GM19463 (cell line): ENCODE results near the gene ING4.

Source experiments
- ATAC-seq: cut with Tn5 transposase; IDR thresholded peaks from one replicate; pipeline ENCODE4 v1.9.1; 2021; ENCODE audit warnings: mild to moderate bottlenecking, moderate library complexity; ENCODE audit not compliant: unreplicated experiment

ING4 gene

DNA sequence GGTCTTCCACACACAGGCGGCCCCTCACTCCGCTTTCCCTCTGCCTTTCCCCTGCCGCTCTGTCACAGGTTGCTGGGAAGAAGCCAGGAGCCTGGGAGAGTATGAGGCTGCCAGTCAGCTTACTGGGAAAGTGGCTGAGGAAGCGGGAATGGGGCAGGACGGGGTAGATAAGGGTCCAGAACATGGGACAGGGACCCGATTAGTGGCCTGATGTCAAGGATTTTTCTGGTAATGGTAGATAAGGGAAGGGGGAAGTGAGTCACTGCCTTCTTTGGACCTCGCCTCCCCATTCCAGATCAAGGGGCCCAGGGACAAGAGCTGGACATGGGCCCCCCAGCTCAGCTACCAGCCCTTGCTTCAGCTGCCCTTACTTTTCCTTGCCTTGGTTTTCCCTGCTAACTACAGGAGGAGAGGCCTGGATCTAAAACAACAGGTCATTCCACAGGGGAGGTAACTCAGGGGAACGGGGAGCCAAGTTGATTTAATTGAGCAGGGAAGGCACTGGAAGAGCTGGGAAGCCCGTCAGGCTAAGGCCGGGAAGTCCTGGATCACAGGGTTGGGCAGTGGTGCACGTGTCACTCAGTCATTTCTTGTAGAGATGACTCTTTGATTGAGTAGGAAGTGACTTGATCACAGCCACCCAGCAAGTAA, 23.6 kb downstream of the ING4 start:
- no peak for ATAC-seq

DNA sequence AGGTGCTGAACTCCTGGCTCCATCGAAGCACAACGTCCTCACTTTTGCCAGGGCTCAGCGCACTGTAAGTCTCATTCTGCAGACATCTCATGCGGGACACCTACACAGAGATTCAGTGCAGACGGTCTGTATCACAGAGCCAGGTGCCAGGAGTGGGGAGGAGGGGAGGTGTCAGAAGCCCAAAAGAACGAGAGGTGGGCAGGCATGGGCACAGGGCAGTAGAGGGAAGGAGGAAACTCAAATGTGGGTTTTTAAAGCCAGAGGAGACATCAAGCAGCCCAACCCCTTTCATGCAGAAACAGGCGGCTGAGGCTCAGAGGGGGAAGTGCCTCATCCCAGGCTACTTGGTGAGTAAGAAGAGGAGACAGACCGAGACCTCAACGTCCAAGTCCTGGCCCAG, 24.6 kb downstream of the ING4 start:
- no peak for ATAC-seq

- ATAC-seq: peak; percentile 52
Observed at GRCh38 chr12:6635856-6636531, 26.9 kb downstream of the ING4 start, which contains the start of gene LPAR5. TSS of gene LPAR5 (minus strand) at chr12:6635959. CDS start at chr12:6621248, 14,711 bp downstream.

DNA sequence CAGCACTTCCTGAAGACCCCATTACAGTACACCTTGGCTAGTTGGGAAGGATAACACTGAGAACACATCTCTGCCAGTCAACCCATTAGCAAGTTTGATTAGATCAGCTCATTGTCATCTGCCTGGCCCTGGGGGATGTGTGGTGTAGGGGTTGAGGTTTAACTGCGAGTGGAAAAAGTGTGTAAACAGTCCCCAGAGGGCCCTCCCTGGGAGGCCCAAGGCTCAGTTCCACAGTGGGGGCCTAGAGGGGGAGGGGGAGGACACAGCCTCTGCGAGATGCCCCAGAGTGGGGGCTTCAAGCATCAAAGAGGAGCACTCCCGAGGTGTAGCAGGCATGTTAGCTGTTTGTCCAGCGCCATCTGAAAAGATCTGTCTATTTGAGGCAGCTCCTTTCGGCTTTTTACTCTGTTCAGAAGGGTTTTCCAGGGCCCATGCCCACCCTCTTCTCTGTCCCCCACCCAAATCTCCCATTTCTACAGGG, 27.5 kb downstream of the ING4 start:
- no peak for ATAC-seq

- ATAC-seq: peak; percentile 49
Observed at GRCh38 chr12:6632026-6632983, 30.6 kb downstream of the ING4 start.

DNA sequence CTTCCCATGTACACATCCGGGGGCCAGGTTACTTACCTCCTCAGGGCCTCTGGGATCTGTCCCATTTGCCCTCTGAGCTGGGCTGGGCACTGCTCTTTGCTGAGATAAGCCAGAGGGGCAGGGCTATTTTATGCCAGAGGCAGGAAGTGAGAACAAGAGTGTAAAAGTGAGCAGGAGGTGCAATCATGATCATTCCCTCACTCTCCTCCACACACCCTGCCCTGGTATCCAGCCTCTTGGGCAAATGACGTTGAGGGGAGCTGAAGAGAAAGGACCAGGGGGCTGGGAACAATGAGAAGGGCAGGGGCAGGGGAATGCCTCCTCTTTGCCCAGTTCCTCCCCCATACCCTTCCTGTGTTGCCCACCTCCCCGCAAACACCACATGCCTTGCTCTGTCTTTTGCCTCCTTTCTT, 31.4 kb downstream of the ING4 start:
- no peak for ATAC-seq

GRCh38 chr12:6630736-6631135, 32.2 kb downstream of the ING4 start:
- no peak for ATAC-seq

DNA sequence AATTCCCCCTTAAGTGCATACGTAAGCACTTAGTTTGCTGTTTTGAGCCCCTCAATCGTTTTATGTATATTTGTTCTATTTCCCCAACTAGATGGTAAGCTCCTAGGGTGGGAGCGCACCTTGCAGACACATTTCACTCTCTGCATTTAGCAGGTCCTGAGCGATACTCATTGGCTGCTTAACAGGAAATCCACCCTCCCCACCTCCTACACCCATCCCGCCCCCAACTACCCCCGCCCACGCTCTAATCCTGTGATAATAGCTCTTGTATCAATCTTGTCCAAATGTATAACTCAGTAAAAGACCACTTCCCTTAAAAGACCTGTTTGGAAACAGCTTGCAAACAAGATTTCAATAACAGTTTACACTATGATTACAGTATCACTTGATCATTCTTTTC, 35.3 kb downstream of the ING4 start:
- ATAC-seq: no peak

DNA sequence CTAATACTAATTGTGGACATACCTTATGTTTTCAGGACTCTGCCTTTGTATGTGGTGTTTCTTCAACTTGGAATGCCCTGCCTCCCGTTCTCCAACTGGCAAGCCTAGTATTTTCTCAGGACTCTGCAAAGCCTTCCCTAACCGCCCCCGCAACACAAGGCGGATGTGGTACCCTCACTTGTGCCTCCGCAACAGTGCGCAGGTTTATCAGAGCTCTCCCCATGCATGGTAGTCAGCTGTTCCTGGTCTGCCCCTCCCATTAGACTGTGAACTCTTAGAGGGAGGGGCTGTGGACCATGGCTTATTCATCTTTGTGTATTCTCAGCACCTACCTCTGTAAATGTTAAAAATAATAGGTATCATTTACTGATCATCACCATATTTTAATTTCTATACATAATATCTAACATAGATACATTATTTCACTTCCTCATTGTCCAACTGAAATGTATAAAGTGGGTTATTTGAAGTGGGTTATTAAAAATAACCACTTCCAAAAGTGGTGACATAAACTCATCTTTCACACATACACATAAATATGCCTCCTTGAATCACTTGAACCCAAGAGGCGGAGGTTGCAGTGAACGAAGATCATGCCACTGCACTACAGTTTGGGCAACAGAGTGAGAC, 36.1 kb downstream of the ING4 start:
- no peak for ATAC-seq

GRCh38 chr12:6620885-6621274, 42.0 kb downstream of the ING4 start:
- no peak for ATAC-seq

DNA sequence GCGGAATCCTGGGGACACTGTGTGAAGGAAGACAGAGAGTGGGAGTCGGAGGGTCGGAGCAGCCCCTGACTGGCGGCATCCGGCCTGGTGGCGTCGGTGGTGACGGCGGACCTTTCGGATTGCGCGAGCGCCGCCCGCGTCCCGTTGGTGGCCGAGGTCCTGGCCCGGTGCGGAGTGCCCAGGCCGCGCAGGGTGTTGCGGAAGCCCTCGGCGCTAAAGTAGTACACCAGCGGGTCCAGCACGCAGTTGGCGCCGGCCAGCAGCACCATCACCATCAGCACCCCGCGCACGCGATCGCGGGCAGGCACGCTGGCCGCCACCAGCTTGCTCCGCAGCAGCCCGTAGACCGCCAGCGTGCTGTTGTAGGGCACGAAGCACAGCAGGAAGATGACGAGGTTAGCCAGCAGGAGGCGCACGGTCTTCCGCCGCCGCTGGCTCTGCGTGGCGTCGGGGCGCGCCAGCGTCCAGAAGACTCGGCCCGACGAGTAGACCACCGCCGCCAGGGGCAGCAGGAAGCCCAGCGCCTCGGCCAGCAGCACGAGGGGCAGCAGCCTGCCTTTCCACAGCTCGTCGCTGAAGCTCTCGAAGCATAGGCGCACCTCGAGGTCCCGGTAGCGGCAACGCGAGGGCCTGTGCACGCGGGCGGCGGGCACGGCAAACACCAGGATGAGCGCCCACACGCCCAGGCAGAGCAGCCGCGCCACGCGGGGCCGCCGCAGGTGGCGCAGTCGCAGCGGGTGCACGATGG, 42.6 kb downstream of the ING4 start:
- ATAC-seq: no peak

DNA sequence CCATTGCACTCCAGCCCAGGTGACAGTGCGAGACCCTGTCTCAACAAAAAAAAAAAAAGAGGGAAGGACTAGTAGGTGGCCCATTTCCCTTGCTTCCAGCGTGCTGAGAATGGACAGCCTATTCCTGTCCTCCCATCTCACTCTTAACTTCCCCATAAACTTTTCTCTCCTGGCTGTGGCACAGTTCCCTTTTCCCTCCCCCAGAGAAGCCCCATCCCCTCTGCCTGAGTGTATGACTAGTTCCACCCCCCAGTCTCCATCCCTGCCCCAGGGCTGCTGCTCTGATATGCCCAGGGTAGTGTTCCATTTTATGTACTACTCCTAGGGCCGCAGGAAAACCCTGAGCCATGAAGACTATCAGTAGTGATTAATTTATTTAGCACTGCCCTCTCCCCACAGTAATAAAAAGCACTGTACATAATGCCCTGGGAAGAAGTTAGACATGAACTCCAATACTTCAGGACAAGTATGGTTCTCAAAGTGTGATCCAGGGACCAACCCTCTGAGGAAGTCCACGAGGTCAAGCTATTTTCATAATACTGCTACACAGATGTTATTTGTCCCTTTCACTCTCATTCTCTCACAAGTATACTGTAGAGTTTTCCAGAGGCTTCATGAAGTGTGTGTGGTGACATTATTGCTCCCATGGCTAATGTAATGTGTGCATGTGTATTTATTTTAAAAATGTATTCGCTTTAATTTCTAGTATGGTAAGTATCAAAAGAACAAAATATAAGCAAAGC, 44.3 kb downstream of the ING4 start:
- ATAC-seq: no peak

GRCh38 chr12:6615802-6616201, 47.1 kb downstream of the ING4 start:
- ATAC-seq: no peak

- ATAC-seq: no peak
Observed at GRCh38 chr12:6614513-6615172, 48.3 kb downstream of the ING4 start.

GRCh38 chr12:6613776-6614512, 49.0 kb downstream of the ING4 start:
- ATAC-seq: no peak

DNA sequence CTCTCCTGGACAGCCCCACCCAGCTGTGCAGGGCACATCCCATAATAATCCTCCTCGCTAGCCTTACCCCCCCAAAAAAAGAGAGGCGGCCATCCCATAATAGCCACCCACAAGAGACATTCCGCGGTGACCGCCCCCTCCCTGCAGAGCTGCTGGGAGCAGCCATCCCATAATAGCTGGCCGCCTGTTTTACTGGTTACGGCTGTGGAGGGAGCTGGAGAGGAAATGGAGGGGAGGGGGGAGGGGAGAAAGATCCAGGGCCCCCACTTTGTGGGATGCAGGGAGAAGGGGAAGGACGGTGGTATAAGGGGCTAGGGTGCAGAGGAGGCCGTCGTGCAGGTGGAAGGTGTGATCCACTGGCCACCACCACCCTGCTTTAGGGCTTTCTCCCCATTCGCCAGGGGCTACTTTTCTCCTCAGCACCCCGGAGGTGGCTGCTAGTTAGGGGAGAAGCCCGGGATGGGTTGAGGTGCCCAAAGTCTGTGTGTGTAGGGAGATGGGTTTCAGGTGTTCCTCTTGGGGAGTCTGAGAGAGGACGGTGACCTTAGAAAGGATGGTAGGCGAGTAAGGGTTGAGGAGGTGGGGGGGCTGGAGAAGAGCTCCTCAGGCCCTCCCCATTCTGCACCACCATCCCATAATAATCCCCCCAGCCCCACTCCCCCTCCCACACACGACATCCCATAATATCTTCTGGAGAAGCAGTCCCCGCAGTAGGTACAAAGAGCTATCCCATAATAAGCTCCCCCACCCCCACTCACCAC, 49.7 kb downstream of the ING4 start:
- ATAC-seq: no peak

- ATAC-seq: no peak
Observed at GRCh38 chr12:6612652-6613014, 50.3 kb downstream of the ING4 start.

GRCh38 chr12:6612247-6612646, 50.7 kb downstream of the ING4 start:
- no peak for ATAC-seq
